Right hindlimb (tissue), 1 donor: ENCODE results near the gene RBMS3.

Experiments used
- DNase-seq: peaks from one replicate; pipeline ENCODE4 v3.0.0-alpha.2; 2018

Gene RBMS3

GRCh38 chr3:29922992-29923746 lies 642.3 kb downstream of the RBMS3 start:
- peak; percentile 65 for DNase-seq

- no peak for DNase-seq
Observed at GRCh38 chr3:29924783-29925561, 644.1 kb downstream of the RBMS3 start.

- DNase-seq, result no peak
Observed at GRCh38 chr3:29926378-29926777, 645.5 kb downstream of the RBMS3 start.

GRCh38 chr3:29932696-29933325 lies 651.9 kb downstream of the RBMS3 start:
- no peak for DNase-seq

GRCh38 chr3:29933802-29934490 lies 653.1 kb downstream of the RBMS3 start:
- DNase-seq, result no peak

- no peak for DNase-seq
Observed at GRCh38 chr3:29934751-29935150, 653.9 kb downstream of the RBMS3 start.

GRCh38 chr3:29936054-29936453 lies 655.2 kb downstream of the RBMS3 start:
- DNase-seq, result no peak

GRCh38 chr3:29936766-29937165 lies 655.9 kb downstream of the RBMS3 start:
- DNase-seq, result no peak

- no peak for DNase-seq
Observed at GRCh38 chr3:29937185-29937584, 656.3 kb downstream of the RBMS3 start.

GRCh38 chr3:29940759-29941323 lies 660.0 kb downstream of the RBMS3 start:
- DNase-seq, result no peak

GRCh38 chr3:29942297-29942696 lies 661.4 kb downstream of the RBMS3 start:
- DNase-seq, result no peak

GRCh38 chr3:29949131-29949530 lies 668.3 kb downstream of the RBMS3 start:
- DNase-seq, result no peak

GRCh38 chr3:29949940-29950616 lies 669.2 kb downstream of the RBMS3 start:
- no peak for DNase-seq

- no peak for DNase-seq
Observed at GRCh38 chr3:29952431-29952830, 671.6 kb downstream of the RBMS3 start.

GRCh38 chr3:29955413-29955812 lies 674.5 kb downstream of the RBMS3 start:
- DNase-seq, result no peak

- DNase-seq, result no peak
Observed at GRCh38 chr3:29958816-29959215, 677.9 kb downstream of the RBMS3 start.

GRCh38 chr3:29971895-29972294 lies 691.0 kb downstream of the RBMS3 start:
- DNase-seq, result no peak

- no peak for DNase-seq
Observed at GRCh38 chr3:29972320-29972993, 691.6 kb downstream of the RBMS3 start.

- no peak for DNase-seq
Observed at GRCh38 chr3:29973763-29974162, 692.9 kb downstream of the RBMS3 start.

GRCh38 chr3:29976871-29977270 lies 696.0 kb downstream of the RBMS3 start:
- no peak for DNase-seq

- DNase-seq, result no peak
Observed at GRCh38 chr3:29977360-29977759, 696.5 kb downstream of the RBMS3 start.

- DNase-seq, result no peak
Observed at GRCh38 chr3:29978036-29978435, 697.2 kb downstream of the RBMS3 start.
